GM12892 (cell line): ENCODE measurements around the gene SLC41A3.

ENCODE experiments used
- POLR2A ChIP-seq: IDR thresholded peaks from 2 replicates; pipeline ENCODE4 v1.6.1; 2011; ENCODE audit warnings: low read depth, low read length, control low read depth
- POLR2AphosphoS5 ChIP-seq: IDR thresholded peaks from 2 replicates; pipeline ENCODE4 v1.6.1; 2011; ENCODE audit warnings: low read depth, low read length, control low read depth

DNA sequence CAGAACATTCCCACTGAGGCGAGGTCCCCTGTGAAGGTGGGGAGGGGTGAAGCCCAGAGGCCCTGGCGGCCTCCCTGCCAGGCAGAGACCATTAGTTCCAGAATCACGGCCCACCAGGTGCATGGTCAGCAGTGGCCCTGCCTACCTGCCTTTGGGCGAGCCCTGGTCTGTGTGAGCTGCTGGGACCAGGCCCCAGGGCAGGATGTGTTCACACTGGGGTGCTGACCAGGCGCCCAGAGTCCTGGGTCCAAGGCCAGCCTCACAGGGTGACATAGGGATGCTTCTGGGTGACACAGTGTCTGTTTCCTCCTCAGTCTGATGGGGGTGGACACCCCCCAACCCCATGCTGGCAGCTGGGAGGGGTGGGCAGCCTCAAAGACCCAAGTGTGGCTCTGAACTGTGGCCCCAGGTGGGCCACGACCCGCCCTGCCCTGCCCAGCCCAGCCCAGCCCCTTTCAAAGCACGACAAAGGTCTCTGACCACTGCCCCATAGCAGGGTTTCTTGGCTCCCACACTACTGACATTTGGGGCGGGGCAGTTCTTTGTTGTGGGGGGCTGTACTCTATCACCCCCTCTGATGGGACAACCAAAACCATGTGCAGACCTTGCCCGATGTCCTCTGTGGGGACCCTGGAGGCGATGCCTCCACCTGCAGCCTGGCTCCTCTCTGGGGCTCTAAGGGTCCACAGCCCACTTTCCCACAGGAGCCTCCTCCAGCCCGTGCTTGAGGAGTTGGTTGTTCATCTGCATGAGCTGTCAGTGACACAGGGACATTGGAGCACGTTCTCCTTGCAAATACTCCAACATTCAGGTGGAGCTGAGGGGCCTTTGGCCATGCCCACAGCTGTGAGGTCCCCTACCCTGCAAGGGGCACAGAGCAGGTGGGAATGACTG is 44.8 kb upstream of the SLC41A3 start:
- no peak for TF ChIP-seq POLR2A
- TF ChIP-seq POLR2AphosphoS5, result no peak
